Inflammatory macrophage (primary cell): ENCODE data around the gene PNMA3.
"Not testable (repeated sequence)": the region's sequence is repeated elsewhere in the genome, so short reads cannot be mapped to it uniquely, and the experiment has no call there.

Experiments used
- DNase-seq, 2 donors: peaks; one replicate each; pipeline ENCODE4 v3.0.0-alpha.2; 2020 to 2022
- total RNA-seq, 18 experiments: gene quantifications; one replicate each; lab custom pipeline; 2026; ENCODE audit warnings: mixed read lengths in 6 of 18, inconsistent platforms in 2 of 18; lab: John Stamatoyannopoulos, UW

PNMA3 gene, protein sequence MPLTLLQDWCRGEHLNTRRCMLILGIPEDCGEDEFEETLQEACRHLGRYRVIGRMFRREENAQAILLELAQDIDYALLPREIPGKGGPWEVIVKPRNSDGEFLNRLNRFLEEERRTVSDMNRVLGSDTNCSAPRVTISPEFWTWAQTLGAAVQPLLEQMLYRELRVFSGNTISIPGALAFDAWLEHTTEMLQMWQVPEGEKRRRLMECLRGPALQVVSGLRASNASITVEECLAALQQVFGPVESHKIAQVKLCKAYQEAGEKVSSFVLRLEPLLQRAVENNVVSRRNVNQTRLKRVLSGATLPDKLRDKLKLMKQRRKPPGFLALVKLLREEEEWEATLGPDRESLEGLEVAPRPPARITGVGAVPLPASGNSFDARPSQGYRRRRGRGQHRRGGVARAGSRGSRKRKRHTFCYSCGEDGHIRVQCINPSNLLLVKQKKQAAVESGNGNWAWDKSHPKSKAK
- 0 to 0.40 (median 0.08) reads per million in 18 experiments for total RNA-seq

DNA sequence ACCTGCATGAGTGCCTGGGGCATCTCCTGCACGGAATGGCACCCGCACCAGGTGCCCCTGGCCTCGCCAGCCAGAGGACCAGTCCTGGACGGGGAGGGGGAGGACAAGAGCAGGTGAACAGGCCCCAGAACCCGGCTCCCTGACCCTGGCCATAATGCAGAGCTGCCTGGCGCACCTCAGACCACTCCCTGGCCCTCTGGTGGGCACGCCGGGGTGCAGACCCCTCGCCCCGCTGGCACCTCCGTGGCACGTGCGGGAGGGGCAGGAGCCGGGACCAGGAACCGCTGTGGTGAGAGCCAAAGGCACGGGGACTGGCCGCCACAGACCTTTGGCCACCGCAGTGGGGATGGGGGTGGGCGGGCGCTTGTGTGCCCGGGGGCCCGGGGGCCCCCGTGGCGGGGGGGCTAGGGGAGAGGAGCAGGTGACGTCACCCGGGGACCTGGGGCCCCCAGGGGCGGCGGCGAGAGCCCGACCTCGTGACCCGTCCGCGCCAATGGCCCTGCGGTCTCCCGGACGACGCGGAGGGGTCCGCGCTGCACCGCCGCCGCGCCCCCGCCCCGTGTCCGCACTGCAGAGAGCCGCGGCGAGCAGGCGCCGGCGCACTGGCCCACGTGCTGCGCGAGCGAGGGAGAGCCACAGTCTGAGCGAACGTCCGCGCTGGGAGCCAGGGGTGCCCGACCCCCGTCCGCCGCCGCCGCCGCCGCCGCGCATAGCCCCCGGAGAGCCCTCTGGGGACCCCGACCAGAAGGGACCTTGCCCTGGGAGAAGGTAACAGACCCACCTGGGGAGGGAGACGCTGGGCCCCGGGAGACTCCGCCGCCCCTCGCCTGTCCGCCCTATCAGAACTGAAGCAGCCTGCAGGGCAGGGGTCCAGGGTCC lies at the start of gene PNMA3:
Gene PNMA3, plus strand, starts transcription at position 600 of the 879 bp plus-strand sequence. CDS start 586 bp downstream, outside the sequence.
- no peak for DNase-seq

DNA sequence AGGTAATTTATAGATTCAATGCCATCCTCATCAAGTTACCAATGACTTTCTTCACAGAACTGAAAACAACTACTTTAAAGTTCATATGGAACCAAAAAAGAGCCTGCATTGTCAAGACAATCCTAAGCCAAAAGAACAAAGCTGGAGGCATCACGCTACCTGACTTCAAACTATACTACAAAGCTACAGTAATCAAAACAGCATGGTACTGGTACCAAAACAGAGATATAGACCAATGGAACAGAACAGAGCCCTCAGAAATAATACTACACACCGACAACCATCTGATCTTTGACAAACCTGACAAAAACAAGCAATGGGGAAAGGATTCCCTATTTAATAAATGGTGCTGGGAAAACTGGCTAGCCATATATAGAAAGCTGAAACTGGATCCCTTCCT lies 39.1 kb upstream of the PNMA3 start:
- not testable (repeated sequence) for DNase-seq

DNA sequence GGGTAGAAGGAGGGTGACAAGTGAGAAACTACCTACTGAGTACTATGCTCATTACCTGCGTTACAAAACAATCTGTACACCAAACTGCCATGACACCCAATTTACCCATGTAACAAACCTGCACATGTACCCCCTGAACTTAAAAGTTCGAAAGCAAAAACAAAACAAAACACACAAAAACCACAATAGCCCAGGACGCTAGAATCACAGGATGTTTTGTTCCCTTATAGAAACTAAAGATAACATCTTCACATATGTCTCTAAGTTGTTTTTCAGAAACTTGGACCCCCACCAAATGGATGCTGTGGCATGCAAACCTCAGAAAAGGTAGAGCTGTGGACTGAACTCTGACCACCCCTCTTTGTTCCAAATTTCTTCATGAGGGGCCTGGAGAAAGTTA lies 37.1 kb upstream of the PNMA3 start:
- DNase-seq: no peak

DNA sequence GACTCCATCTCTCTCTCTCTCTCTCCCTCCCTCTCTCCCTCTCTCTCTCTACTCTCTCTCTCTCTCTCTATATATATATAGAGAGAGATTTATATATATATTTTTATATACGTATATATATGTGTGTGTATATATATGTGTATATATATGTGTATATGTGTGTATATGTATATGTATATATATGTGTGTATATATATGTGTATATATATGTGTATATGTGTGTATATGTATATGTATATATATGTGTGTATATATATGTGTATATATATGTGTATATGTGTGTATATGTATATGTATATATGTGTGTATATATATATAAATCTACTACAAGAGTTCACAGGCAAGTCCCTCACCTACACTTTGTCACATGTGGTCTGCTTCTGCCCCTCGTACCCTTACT lies 29.8 kb upstream of the PNMA3 start:
- DNase-seq: not testable (repeated sequence)

DNA sequence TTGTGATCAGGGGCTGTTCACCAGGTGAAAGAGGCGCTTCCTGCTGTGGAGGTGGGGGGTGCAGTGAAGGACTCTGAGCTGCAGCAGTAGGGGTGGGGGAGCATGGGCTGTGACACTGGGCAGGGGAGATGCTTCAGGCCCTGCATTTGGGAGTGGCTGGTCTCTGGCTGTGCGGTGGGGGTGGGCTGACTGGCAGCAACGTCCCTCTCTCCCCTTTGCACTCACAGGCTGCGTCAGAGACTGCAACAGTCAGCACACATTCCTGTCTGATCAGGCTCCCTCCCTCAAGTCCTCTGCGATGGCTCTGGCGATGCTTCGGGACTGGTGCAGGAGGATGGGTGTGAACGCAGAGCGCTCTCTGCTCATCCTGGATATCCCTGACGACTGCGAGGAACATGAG lies 27.8 kb upstream of the PNMA3 start:
- DNase-seq: not testable (repeated sequence)

DNA sequence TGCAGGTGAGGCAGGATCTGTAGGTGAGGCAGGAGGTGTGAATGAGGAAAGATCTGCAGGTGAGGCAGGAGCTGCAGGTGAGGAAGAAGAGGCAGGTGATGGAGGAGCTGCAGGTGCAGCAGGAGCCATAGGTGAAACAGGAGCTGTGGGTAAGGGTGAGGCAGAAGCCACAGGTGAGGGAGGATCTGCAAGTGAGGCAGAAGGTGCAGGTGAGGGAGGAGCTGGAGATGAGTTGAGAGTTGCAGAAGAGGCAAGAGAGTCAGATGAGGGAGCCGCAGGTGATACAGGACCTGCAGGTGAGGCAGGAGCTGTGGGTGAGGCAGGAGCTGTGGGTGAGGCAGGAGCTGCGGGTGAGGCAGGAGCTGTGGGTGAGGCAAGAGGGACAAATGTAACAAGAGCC lies 27.1 kb upstream of the PNMA3 start:
- DNase-seq: no peak

DNA sequence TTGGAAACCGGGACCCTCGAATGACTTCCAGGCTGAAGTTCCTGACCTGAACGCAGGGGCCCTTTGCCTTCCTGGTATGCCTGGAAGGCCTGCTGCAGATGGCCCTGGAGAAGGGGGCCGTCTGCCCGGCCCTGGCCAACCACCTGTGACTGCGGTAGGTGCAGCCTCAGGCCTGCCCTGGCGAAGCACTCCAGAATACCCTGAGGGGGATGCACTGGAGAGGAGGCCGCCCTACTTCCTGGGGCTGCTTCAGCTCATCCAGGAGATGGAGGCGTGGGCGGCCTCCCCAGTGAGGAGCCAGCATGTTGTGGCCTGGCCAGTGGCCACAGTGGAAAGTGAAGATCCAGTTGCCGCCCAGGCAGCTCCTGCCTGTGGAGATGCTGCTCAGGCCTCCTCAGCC lies 26.4 kb upstream of the PNMA3 start:
- no peak for DNase-seq

DNA sequence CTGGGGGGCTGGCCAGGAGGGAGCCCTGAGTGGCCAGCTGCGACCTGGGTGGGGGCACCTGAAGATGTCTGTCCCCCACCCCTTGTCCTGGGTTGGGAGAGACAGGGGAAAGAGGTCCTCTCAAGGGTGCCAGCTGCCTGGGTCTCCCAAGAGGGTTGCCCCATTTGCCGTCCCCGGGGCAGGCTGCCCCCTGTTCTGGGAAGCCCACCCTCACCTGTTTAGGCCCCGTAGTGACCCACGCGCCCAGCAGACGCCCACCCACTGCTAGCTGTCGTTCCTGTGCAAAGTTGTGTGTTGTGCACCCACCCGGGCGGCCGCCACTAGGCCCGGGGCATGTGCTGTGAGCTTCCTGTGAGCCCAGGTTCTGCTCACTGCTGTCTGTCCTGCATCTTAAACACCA lies 25.5 kb upstream of the PNMA3 start:
- no peak for DNase-seq

DNA sequence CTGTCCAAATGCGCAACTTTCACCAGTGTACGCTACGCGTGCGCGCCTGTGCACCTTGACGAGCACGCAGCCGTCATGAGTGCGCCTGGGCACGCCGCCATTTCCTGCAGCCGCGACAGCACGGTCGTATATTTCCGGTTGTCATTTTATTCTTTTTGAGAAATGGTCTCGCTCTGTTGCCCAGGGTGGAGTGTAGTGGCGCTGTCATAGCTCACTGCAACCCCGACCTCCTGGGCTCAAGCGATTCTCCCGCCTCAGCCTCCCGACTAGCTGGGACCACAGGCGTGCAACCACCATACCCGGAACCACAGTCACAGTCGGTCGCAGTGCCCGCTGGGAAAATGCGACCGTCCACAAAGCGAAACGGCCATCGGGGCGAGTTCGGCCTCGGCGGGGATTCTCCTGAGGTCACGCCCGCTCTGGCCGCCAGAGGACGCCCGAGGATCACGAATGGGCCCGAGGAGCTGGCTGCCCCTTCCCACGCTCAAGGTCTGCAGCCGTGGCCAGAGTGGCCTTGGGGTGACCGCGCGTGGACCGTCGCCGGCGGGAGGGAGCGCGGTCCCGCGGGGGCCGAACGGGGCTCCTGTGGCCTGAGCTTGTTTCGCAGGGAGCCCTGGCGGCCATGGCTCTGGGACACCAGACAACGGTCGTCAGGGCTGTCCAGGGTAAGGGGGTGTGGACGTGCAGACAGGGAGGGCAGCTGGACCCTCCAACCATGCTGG lies 23.7 kb upstream of the PNMA3 start:
- DNase-seq: peak; percentile 80

DNA sequence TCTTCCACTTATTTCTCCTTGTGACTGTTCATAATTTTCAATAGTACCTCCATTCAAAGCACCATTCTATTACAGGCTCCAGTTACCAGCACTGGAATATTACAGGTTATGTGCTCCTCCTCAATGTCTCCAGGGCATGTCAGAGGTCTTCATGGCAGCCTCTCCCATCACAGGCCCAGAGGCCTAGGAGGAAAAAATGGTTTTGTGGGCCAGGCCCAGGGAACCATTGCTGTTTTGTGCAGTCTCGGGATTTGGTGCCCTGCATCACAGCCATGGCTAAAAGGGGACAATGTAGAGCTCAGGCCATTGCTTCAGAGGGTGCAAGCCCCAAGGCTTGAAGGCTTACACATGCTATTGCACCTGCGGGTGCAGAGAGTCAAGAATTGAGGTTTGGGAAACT lies 7.2 kb upstream of the PNMA3 start:
- DNase-seq: no peak

DNA sequence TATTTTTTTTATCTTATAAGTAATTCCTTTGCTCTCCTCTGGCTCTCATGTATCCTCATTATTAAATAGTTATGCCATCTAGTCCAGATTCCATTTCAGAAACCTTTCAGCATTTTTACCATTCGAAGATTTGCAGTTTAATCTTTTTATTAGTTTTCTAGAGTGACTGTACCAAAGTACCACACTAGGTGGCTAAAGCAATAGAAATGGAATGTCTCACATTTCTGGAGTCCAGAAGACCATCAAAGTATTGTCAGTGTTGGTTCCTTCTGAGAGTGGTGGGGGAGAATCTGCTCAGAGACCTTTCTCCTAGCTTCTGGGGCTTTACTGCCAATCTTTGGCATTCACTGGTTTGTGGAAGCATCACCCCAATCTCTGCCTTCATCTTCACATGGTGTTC lies 3.7 kb upstream of the PNMA3 start:
- no peak for DNase-seq

DNA sequence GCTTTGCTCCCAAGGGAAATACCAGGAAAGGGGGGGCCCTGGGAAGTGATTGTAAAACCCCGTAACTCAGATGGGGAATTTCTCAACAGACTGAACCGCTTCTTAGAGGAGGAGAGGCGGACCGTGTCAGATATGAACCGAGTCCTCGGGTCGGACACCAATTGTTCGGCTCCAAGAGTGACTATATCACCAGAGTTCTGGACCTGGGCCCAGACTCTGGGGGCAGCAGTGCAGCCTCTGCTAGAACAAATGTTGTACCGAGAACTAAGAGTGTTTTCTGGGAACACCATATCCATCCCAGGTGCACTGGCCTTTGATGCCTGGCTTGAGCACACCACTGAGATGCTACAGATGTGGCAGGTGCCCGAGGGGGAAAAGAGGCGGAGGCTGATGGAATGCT lies 1.0 kb downstream of the PNMA3 start:
- DNase-seq: no peak

DNA sequence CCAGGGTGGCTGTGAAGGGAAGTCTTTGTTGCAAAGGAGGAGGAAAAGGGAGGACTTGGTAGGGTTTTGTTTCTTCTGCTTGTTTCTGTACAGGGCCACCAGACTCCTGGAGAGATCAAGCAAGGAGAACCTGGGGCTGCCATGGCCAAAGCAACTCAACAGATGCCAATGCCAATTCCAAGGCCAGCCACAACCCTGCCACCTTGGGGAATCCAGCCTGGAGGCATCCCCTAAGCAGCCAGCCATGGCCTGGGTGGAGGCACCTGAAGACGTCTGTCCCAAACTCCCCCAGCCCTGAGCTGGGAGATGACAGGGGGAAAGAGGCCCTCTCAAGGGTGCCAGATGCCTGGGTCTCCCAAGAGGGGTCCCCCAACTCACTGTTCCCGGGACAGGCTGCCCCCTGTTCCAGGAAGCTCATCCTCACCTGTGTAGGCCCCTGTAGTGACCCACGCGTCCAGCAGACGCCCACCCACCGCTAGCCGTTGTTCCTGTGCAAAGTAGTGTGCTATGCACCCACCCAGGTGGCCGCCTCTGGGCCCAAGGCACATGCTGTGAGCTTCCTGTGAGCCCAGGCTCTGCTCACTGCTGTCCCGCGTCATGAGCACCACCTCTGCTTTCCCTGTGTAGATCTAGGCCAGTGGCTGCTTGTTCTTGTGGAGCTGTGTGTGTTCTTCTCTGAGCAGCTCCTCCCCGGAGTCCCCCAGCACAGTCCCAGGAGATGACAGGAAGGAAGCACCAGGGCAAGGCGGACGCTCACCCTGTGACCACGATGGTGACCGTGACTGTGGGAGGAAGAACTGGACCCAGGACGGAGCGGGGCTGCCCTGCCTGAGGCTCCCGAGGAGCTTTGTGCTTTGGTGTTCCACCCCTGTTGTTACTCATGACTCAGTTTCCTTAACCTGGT lies 3.2 kb downstream of the PNMA3 start:
- DNase-seq: no peak

DNA sequence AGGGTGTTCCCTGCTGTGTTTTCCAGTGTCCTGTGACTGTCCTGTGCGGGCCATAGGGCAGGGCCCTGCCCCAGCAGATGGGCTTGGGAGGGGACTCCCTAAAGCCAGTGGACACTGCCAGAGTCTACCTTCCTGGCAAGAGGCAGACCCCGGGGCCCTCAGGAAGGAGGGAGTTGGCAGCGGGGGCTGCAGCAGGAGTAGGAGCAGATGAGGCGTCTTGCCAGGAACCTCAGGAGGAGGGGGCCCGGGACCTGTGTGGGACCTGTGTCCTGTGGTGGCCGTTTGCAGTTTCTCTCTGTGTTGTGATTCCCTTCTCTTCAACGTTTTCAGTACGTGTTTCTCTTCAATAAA lies 3.8 kb downstream of the PNMA3 start:
- DNase-seq: no peak

DNA sequence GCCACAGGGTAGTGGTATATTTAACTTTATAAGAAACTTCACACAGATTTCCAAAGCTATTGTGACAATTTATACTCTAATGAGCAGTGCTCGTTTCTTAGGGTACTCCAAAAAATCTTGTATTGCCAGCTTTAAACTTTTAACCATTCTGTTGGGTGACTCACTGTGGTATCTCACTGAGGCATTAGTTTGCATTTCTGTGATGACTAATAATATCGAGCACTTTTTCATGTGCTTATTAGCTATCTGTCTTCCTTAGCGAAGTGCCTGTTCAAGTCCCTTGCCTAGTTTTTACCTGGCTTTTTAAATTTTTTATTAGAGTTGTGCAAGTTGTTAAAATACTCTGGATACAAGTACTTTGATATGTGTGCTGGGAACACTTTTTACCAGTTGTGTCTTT lies 5.5 kb downstream of the PNMA3 start:
- no peak for DNase-seq

DNA sequence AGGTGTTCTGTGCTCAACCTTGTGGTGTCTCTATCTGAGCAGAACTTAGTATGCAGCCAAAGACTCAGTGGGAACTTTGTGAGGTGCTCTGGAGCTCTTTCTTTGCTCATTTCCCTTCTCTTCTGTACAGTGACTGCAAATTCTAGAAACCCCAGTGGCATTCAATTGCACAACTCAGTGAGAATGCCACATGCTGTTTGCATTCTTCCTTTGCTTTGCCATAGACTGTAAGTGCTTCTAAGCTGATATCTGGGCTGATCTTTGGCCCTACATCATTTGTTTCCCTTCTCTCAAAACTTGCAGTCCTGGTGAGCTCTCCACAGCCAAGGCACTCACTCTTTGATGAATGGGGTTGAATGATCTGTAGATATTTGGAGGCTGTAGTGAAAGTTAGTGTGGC lies 7.0 kb downstream of the PNMA3 start:
- no peak for DNase-seq

DNA sequence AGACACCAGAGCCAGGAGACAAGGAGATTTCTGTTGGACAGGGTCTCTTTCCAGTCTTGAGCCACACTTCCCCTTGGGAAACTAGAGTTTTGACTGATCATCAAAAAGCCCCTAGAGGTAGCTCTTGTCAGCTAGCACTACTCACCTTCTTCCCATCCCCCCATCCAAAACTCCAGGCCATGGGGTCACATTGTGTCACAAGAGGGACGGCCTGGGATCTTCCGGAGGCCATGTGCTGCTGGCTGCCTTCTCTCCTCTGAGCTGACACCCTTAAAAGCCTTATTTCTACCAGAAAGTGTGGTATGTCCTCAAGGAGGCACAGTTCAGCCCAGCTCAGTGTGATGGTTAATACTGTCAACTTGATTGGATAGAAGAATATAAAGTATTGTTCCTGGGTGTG lies 7.8 kb downstream of the PNMA3 start:
- DNase-seq: no peak

DNA sequence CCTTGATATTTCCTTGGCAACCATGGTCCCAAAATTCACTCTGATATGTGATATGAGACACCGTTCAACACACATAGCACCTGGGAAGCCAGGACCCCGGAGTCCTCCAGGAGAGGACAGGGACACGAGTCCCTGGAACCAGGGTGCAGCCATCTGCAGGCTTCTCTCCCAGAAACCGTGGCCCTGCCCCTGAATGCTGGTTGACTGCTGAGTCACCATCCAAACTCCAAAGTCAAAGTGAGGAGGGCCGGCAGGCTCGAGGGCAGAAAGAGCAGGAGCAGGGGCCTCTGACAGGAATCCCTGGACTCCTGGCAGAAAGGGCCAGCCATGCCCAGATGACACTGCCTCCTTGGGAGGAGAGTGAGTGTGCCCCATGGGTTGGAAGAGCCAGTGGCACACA lies 9.1 kb downstream of the PNMA3 start:
- DNase-seq: no peak

DNA sequence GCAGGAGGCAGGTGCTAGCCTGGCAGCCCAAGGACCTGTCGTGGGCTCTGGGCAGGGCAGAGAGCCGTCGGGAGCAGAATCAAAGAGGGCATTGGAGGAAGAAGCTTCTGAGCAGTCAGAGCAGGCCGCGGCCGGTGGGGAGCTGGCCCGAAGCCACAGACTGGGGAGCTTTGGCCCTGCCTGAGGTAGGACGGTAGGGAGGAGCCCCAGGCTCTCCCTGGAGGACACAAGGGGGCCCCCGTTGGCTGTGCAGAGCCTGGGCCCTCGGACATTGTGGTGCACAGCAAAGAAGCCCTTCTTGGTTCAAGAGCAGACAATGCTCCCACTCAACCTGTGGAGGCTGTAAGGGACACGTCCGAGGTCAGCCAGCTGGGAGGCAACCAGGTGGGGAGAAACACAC lies 10.1 kb downstream of the PNMA3 start:
- DNase-seq: not testable (repeated sequence)

DNA sequence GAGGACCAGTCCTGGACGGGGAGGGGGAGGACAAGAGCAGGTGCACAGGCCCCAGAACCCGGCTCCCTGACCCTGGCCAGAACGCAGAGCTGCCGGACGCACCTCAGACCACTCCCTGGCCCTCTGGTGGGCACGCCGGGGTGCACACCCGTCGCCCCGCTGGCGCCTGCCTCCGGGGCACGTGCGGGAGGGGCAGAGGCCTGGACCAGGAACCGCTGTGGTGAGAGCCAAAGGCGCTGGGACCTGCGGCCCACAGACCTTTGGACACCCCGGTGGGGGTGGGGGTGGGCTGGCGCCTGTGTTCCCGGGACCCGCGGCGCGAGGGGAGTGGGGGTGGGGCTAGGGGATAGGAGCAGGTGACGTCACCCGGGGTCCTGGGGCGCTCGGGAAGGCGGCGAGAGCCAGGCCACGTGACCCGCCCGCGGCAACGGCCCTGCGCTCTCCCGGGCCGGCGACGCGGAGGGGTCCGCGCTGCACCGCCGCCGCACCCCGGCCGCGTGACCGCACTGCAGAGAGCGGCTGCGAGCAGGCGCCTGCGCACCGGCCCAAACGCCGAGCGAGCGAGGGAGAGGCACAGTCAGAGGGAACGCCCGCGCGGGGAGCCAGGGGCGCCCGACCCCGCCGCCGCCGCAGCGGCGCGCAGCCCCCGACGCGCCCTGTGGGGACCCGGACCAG lies 15.8 kb downstream of the PNMA3 start, which contains the start of gene PNMA6A:
Gene PNMA6A, plus strand, starts transcription at position 546 of the 675 bp plus-strand sequence. CDS start 609 bp downstream, outside the sequence.
- not testable (repeated sequence) for DNase-seq

DNA sequence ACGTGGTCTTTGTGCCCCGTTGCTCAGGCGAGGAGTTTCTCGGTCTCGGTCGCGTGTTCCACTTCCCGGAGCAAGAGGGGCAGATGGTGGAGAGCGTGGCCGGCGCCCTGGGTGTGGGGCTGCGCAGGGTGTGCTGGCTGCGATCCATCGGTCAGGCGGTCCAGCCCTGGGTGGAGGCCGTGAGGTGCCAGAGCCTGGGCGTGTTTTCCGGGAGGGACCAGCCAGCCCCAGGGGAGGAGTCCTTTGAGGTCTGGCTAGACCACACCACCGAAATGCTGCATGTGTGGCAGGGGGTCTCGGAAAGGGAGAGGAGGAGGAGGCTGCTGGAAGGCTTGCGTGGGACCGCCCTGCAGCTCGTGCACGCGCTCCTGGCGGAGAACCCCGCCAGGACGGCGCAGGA lies 17.1 kb downstream of the PNMA3 start:
- not testable (repeated sequence) for DNase-seq
